Measurements from ENCODE around the gene HPS1. TPM values are rescaled to one million over a fixed set of nuclear protein-coding genes. Genes with fewer than 3 reads are reported as not detected.

The HPS1 gene
- total RNA-seq, 1 donor from 2014 or later: 51.7 TPM

- DNase-seq (ENCODE audit: low spot score in 2 of 2, unreplicated experiment in 2 of 2): no peak
- H3K4me1 Mint-ChIP-seq: peaks cover 27% of the 10 kb centered on the region
- TF ChIP-seq, protein P1, sequence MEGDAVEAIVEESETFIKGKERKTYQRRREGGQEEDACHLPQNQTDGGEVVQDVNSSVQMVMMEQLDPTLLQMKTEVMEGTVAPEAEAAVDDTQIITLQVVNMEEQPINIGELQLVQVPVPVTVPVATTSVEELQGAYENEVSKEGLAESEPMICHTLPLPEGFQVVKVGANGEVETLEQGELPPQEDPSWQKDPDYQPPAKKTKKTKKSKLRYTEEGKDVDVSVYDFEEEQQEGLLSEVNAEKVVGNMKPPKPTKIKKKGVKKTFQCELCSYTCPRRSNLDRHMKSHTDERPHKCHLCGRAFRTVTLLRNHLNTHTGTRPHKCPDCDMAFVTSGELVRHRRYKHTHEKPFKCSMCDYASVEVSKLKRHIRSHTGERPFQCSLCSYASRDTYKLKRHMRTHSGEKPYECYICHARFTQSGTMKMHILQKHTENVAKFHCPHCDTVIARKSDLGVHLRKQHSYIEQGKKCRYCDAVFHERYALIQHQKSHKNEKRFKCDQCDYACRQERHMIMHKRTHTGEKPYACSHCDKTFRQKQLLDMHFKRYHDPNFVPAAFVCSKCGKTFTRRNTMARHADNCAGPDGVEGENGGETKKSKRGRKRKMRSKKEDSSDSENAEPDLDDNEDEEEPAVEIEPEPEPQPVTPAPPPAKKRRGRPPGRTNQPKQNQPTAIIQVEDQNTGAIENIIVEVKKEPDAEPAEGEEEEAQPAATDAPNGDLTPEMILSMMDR (IDR thresholded peaks at IDR 0.05; ENCODE audit: unreplicated experiment): no peak
- no peak overlapping the region for H3K27ac Mint-ChIP-seq
- no peaks in the 10 kb centered on the region for H3K36me3 Mint-ChIP-seq
- H3K9me3 Mint-ChIP-seq: no peaks in the 10 kb centered on the region
- H3K4me3 Mint-ChIP-seq: no peak overlapping the region
- peaks cover 7% of the 10 kb centered on the region for H3K27me3 Mint-ChIP-seq (ENCODE audit: low read depth)
Observed at GRCh38 chr10:98456686-98457482, 10.1 kb upstream of the HPS1 start.

GRCh38 chr10:98456043-98456570 is 9.4 kb upstream of the HPS1 start:
- Mint-ChIP-seq H3K36me3 (no peaks in the 10 kb centered on the region), H3K4me3 (no peak overlapping the region), H3K9me3 (no peaks in the 10 kb centered on the region), H3K27me3 (ENCODE audit: low read depth) (peaks cover 9% of the 10 kb centered on the region), H3K4me1 (peaks cover 25% of the 10 kb centered on the region), H3K27ac (no peak overlapping the region)
- no peak for DNase-seq (ENCODE audit: low spot score in 2 of 2, unreplicated experiment in 2 of 2)
- TF ChIP-seq, protein P1 (IDR thresholded peaks at IDR 0.05; ENCODE audit: unreplicated experiment): no peak

- no peaks in the 10 kb centered on the region for H3K36me3 Mint-ChIP-seq
- DNase-seq (ENCODE audit: low spot score in 2 of 2, unreplicated experiment in 2 of 2): no peak
- no peak overlapping the region for H3K27ac Mint-ChIP-seq
- H3K27me3 Mint-ChIP-seq (ENCODE audit: low read depth): peaks cover 17% of the 10 kb centered on the region
- no peaks in the 10 kb centered on the region for H3K9me3 Mint-ChIP-seq
- TF ChIP-seq, protein P1 (IDR thresholded peaks at IDR 0.05; ENCODE audit: unreplicated experiment): no peak
- peaks cover 15% of the 10 kb centered on the region for H3K4me1 Mint-ChIP-seq
- no peak overlapping the region for H3K4me3 Mint-ChIP-seq
Observed at GRCh38 chr10:98453729-98454128, 7.0 kb upstream of the HPS1 start.

GRCh38 chr10:98450618-98451017 is 3.9 kb upstream of the HPS1 start:
- Mint-ChIP-seq H3K27ac (no peak overlapping the region), H3K4me1 (peaks cover 6% of the 10 kb centered on the region), H3K4me3 (no peak overlapping the region), H3K9me3 (no peaks in the 10 kb centered on the region), H3K36me3 (no peaks in the 10 kb centered on the region), H3K27me3 (ENCODE audit: low read depth) (peaks cover 11% of the 10 kb centered on the region)
- no peak for DNase-seq (ENCODE audit: low spot score in 2 of 2, unreplicated experiment in 2 of 2)
- TF ChIP-seq, protein P1 (IDR thresholded peaks at IDR 0.05; ENCODE audit: unreplicated experiment): no peak

- Mint-ChIP-seq H3K36me3 (peaks cover 6% of the 10 kb centered on the region), H3K27me3 (ENCODE audit: low read depth) (peaks cover 11% of the 10 kb centered on the region), H3K4me3 (no peak overlapping the region), H3K4me1 (peaks cover 7% of the 10 kb centered on the region), H3K27ac (no peak overlapping the region), H3K9me3 (no peaks in the 10 kb centered on the region)
- TF ChIP-seq, protein P1 (IDR thresholded peaks at IDR 0.05; ENCODE audit: unreplicated experiment): no peak
- DNase-seq (ENCODE audit: low spot score in 2 of 2, unreplicated experiment in 2 of 2): no peak
Observed at GRCh38 chr10:98449287-98449686, 2.6 kb upstream of the HPS1 start.

All from mesothelial cell of epicardium (in vitro differentiated cells).